GM21515 (cell line): ENCODE measurements around the gene SOHLH1.

ENCODE experiments used
- ATAC-seq: cut with Tn5 transposase; IDR thresholded peaks from one replicate; pipeline ENCODE4 v1.9.1; 2021; ENCODE audit not compliant: unreplicated experiment

The SOHLH1 gene

GRCh38 chr9:135699440-135699839 lies at the start of gene SOHLH1:
Gene SOHLH1 (minus strand): TSS chr9:135699481. CDS start chr9:135699467, 14 bp downstream.
- no peak for ATAC-seq

- no peak for ATAC-seq
These were observed 49.4 kb upstream of the SOHLH1 start for GRCh38 chr9:135748676-135749075.

DNA sequence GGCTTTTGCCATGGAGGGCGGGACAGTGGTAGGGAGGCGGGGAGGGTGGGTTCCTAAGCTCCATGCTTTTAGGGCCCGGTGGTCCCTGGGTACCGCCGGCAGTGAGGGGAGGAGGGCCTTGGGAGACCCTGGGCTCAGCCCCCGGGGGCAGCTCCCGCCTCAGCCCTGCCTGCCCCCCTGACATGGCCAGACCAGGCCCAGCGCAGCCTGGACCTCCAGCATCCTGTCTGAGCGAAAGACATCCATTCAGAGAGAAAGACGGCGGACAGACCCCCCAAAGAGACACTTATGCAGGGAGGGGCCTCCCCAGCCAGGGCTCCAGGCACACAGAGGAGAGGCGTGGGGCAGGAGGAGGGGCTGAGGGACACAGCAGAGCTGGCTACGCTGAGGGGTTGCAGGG lies 48.0 kb upstream of the SOHLH1 start:
- ATAC-seq: no peak

DNA sequence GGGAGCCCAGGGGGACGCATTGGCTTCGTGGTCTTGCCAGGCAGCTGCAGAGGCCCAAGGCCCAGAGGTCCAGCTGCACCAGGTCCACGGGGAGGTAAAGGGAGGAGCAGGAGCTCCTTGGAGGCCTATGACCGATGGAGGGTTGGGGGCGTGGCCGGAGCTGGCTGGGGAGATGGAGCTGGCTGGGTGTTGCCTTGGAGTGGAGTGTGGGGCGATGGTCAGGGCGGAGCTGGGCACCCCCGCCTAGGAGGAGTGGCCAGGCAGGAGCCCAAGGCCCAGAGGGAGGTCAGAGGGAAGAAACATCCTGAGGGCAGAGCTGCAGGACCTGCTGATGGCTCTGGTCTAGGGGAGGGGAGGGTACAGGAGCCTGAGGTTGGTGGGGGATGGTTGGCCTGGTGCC lies 47.3 kb upstream of the SOHLH1 start:
- ATAC-seq: no peak

DNA sequence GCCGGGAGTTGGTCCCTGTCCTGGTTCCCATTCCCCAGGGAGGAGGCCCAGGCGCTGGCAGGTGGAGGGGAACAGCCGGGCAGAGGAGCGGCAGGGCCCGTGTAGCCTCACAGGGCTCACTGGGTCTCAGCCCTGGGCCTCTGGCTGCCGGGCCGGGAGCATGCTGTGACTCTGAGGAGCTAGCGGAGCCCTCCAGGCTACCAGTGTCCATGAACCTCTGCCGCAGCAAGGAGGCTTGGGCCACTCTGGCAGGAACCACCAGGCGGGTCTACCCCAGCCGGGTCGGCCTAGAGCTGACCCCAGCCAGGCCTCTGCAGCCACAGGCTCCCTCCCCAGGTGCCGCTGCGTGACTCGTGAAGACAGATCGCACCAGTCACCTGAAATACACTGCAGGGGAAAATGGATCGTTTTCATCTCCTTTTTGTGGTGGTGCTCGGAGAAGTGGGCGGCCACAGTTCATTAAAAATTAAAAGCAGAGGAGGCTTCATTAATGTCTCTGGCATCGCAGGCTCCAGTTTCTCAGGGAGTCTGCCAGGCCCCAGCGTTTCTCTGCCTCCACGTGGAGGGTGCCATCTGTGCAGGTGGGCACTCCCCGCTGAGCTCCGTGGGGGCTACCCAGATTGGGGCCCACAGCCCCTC lies 46.5 kb upstream of the SOHLH1 start:
- ATAC-seq: no peak

DNA sequence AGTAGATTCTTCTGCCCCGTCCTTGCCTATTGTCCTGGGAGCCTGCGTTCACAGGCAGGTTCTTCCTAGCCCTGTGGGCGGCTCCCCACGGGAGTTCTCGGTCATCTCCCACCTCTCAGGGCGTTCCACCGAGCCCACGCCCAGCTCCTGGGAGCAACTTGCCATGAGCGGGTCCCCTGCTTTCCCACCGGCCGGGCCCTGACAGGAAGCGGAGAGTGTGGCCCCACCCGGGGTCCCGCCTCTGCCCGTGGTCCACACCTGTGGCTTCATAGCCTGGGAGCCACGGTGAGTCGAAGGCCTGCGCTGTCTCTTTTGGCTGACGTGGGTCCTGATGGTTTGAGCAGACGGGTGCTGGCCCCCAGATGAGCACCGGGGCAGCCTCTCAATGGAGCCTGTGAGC lies 45.9 kb upstream of the SOHLH1 start:
- no peak for ATAC-seq

- ATAC-seq: no peak
These were observed 45.2 kb upstream of the SOHLH1 start for GRCh38 chr9:135744333-135745070.

GRCh38 chr9:135743546-135744332 lies 44.5 kb upstream of the SOHLH1 start:
- ATAC-seq: no peak

DNA sequence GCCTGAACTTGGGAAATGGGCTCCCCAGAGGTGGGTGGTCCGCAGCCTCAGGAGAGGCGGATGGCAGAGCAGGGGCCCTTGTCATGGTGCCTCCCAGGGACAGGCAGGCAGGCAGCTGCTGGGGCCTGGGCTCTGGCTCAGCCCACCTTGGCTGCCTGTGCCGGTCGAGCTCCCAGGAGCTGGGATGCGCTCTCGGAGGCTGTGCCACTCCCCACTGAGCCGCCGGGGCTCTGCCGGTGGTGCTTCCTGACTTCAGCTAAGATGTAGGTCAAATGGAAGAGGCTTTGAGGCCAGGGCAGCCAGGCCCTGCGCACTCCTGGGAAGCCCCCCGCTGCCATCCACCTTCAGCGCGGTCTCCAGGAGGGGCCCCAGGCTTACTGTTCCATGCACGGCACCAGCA lies 43.7 kb upstream of the SOHLH1 start:
- ATAC-seq: no peak

- no peak for ATAC-seq
These were observed 42.3 kb upstream of the SOHLH1 start for GRCh38 chr9:135741276-135742219.

- ATAC-seq: no peak
These were observed 40.3 kb upstream of the SOHLH1 start for GRCh38 chr9:135739271-135740220.

GRCh38 chr9:135737840-135738521 lies 38.7 kb upstream of the SOHLH1 start:
- ATAC-seq: no peak

GRCh38 chr9:135736979-135737839 lies 37.9 kb upstream of the SOHLH1 start:
- no peak for ATAC-seq

GRCh38 chr9:135736272-135736978 lies 37.1 kb upstream of the SOHLH1 start:
- no peak for ATAC-seq

GRCh38 chr9:135734616-135735144 lies 35.4 kb upstream of the SOHLH1 start:
- ATAC-seq: no peak

GRCh38 chr9:135732569-135733257 lies 33.4 kb upstream of the SOHLH1 start:
- ATAC-seq: no peak

GRCh38 chr9:135731454-135731853 lies 32.2 kb upstream of the SOHLH1 start:
- ATAC-seq: no peak
